ENCODE data around the gene CEP128. TPM values are rescaled to one million over a fixed set of nuclear protein-coding genes. Genes with fewer than 3 reads are reported as not detected.

Gene CEP128
- total RNA-seq, 4 donors from 2014 or later = 0.82 to 3.6 (median 1.6) TPM

GRCh38 chr14:80902608-80903007 lies 38.9 kb downstream of the CEP128 start:
- no peak overlapping the region for H3K4me3 ChIP-seq
- H3K4me1 ChIP-seq = no peaks in the 10 kb centered on the region
- intact Hi-C loops (cut with DNase I; ENCODE audit: low total_unique reads) = no loop called here
- TF ChIP-seq POLR2A (IDR thresholded peaks at IDR 0.05) (no peak), CTCF (IDR thresholded peaks at IDR 0.05 in 4 of 5, conservative IDR thresholded peaks at IDR 0.05 in 1 of 5) (no peak)
- no peaks in the 10 kb centered on the region for H3K36me3 ChIP-seq
- in situ Hi-C loops (cut with MboI; ENCODE audit: low sequenced_read_pairs in 4 of 4) = no loop called here
- DNase-seq (no peak), ATAC-seq (no peak)
- H3K27ac ChIP-seq = no peak overlapping the region
- H3K27me3 ChIP-seq = no peaks in the 10 kb centered on the region
- no peaks in the 10 kb centered on the region for H3K9me3 ChIP-seq

GRCh38 chr14:80901822-80902221 lies 39.7 kb downstream of the CEP128 start:
- DNase-seq (no peak), ATAC-seq (no peak)
- no peaks in the 10 kb centered on the region for H3K4me1 ChIP-seq
- intact Hi-C loops (cut with DNase I; ENCODE audit: low total_unique reads) (no loop called here), in situ Hi-C loops (cut with MboI; ENCODE audit: low sequenced_read_pairs in 4 of 4) (no loop called here)
- H3K4me3 ChIP-seq = no peak overlapping the region
- no peak for TF ChIP-seq CTCF (IDR thresholded peaks at IDR 0.05 in 4 of 5, conservative IDR thresholded peaks at IDR 0.05 in 1 of 5)
- TF ChIP-seq POLR2A (IDR thresholded peaks at IDR 0.05) = no peak
- no peak overlapping the region for H3K27ac ChIP-seq
- no peaks in the 10 kb centered on the region for H3K9me3 ChIP-seq
- no peaks in the 10 kb centered on the region for H3K27me3 ChIP-seq
- H3K36me3 ChIP-seq = no peaks in the 10 kb centered on the region

- no peak for TF ChIP-seq CTCF (IDR thresholded peaks at IDR 0.05 in 4 of 5, conservative IDR thresholded peaks at IDR 0.05 in 1 of 5)
- TF ChIP-seq POLR2A (IDR thresholded peaks at IDR 0.05) = no peak
- Histone ChIP-seq H3K9me3 (no peaks in the 10 kb centered on the region), H3K36me3 (no peaks in the 10 kb centered on the region), H3K4me3 (no peak overlapping the region), H3K27me3 (no peaks in the 10 kb centered on the region), H3K4me1 (no peaks in the 10 kb centered on the region), H3K27ac (no peak overlapping the region)
- ATAC-seq = no peak
- in situ Hi-C loops (cut with MboI; ENCODE audit: low sequenced_read_pairs in 4 of 4) = no loop called here
- intact Hi-C loops (cut with DNase I; ENCODE audit: low total_unique reads) = no loop called here
- DNase-seq = no peak
Measured at GRCh38 chr14:80901260-80901659, 40.3 kb downstream of the CEP128 start.

GRCh38 chr14:80872645-80873044 lies 68.9 kb downstream of the CEP128 start:
- DNase-seq (no peak), ATAC-seq (no peak)
- H3K27ac ChIP-seq = no peak overlapping the region
- no peaks in the 10 kb centered on the region for H3K27me3 ChIP-seq
- intact Hi-C loops (cut with DNase I; ENCODE audit: low total_unique reads) (no loop called here), in situ Hi-C loops (cut with MboI; ENCODE audit: low sequenced_read_pairs in 4 of 4) (loop anchor here in 2 of 4 donors (25.0 kb wide), 1 partner anchor 810 kb away; no protein-coding TSS in a partner anchor)
- TF ChIP-seq CTCF (IDR thresholded peaks at IDR 0.05 in 4 of 5, conservative IDR thresholded peaks at IDR 0.05 in 1 of 5) = no peak
- no peak for TF ChIP-seq POLR2A (IDR thresholded peaks at IDR 0.05)
- H3K4me1 ChIP-seq = no peaks in the 10 kb centered on the region
- no peaks in the 10 kb centered on the region for H3K9me3 ChIP-seq
- H3K36me3 ChIP-seq = peaks cover 0 to 5% of the 10 kb centered on the region in 2 donors
- no peak overlapping the region for H3K4me3 ChIP-seq

GRCh38 chr14:80868260-80868659 lies 73.3 kb downstream of the CEP128 start:
- no peak for ATAC-seq
- DNase-seq = no peak
- in situ Hi-C loops (cut with MboI; ENCODE audit: low sequenced_read_pairs in 4 of 4) = loop anchor here in 2 of 4 donors (25.0 kb wide), 1 partner anchor 806 kb away; no protein-coding TSS in a partner anchor
- intact Hi-C loops (cut with DNase I; ENCODE audit: low total_unique reads) = no loop called here
- peaks cover 0 to 5% of the 10 kb centered on the region in 2 donors for H3K36me3 ChIP-seq
- no peak overlapping the region for H3K27ac ChIP-seq
- H3K4me1 ChIP-seq = no peaks in the 10 kb centered on the region
- H3K9me3 ChIP-seq = no peaks in the 10 kb centered on the region
- H3K4me3 ChIP-seq = no peak overlapping the region
- no peaks in the 10 kb centered on the region for H3K27me3 ChIP-seq
- TF ChIP-seq CTCF (IDR thresholded peaks at IDR 0.05 in 4 of 5, conservative IDR thresholded peaks at IDR 0.05 in 1 of 5) = no peak
- TF ChIP-seq POLR2A (IDR thresholded peaks at IDR 0.05) = no peak

All from gastrocnemius medialis (tissue), 4 donors.